HepG2 (cell line): ENCODE data around the gene OR6C6. TPM values are rescaled to one million over a fixed set of nuclear protein-coding genes. Genes with fewer than 3 reads are reported as not detected.

ENCODE experiments used
- ATAC-seq: fragments of 200-7000 bp; cut with Tn5 transposase; 3 replicates; pipeline ENCODE4 v1.9.1; 2020; ENCODE audit warnings: mild to moderate bottlenecking, moderate library complexity
- Bru-seq: library from RNA; stranded (reverse); fragments of 400-500 nt; gene quantifications from one replicate; lab custom pipeline; 2021; lab: Mats Ljungman, UMichigan
- BruChase-seq, 2 experiments: library from RNA; stranded (reverse); fragments of 400-500 nt; gene quantifications; one replicate each; lab custom pipeline; 2021; lab: Mats Ljungman, UMichigan
- BruUV-seq: library from RNA; stranded (reverse); fragments of 400-500 nt; replicated peaks from 2 replicates; lab custom pipeline; 2021; lab: Mats Ljungman, UMichigan
- CTCF ChIA-PET: fragments of 300-600 bp; formaldehyde crosslinking; extraction: SDS; loops from one replicate; lab custom pipeline; 2021; ENCODE audit warnings: low total read pairs, inconsistent platforms, low intra/inter-chr PET ratio; lab: Yijun Ruan, JAX
- POLR2A ChIA-PET: fragments of 350-600 bp; sonication (Branson Sonifier 250); formaldehyde crosslinking; loops from one replicate; lab custom pipeline; 2020; ENCODE audit warnings: antibody characterized with exemption, inconsistent platforms; lab: Yijun Ruan, JAX
- DNase-seq: peaks from one replicate; pipeline ENCODE4 v3.0.0-alpha.2; 2015; ENCODE audit warnings: low spot score
- FAIRE-seq: peaks from 3 replicates; lab custom pipeline; 2011; peaks lifted over from hg19 to GRCh38; lab: Jason Lieb, UNC
- H2AFZ ChIP-seq: one replicate; pipeline ENCODE4 v1.6.1; 2011; ENCODE audit warnings: low read length, inconsistent platforms
- H3K27ac ChIP-seq: fragments of 300-600 bp; 3 replicates; pipeline ENCODE4 v1.8.0; 2011; ENCODE audit warnings: mixed run types, mild to moderate bottlenecking, mixed read lengths, low read length, inconsistent platforms; ENCODE audit not compliant: insufficient read depth; ENCODE audit errors: extremely low read length
- H3K27me3 ChIP-seq, 2 experiments: fragments of 200-600 bp in 1 of 2; 2 replicates in 1 of 2; 3 replicates in 1 of 2; pipeline versions ENCODE4 v1.6.0 to v1.8.0; 2011; ENCODE audit warnings: low read length in 2 of 2, mild to moderate bottlenecking in 2 of 2, moderate library complexity in 2 of 2, inconsistent platforms in 1 of 2; ENCODE audit not compliant: insufficient read depth in 2 of 2, control insufficient read depth in 1 of 2
- H3K36me3 ChIP-seq, 2 experiments: fragments of 200-600 bp in 1 of 2; replicated peaks in 1 of 2; 2 replicates in 1 of 2; 3 replicates in 1 of 2; pipeline versions ENCODE4 v1.5.1 to v1.8.0; 2011; ENCODE audit warnings: low read length in 2 of 2, inconsistent platforms in 1 of 2; ENCODE audit not compliant: insufficient read depth in 2 of 2, control insufficient read depth in 1 of 2
- H3K4me1 ChIP-seq: 2 replicates; pipeline ENCODE4 v1.5.1; 2012; ENCODE audit warnings: low read length, inconsistent platforms; ENCODE audit not compliant: insufficient read depth
- H3K4me2 ChIP-seq: 2 replicates; pipeline ENCODE4 v1.6.0; 2011; ENCODE audit warnings: low read depth, low read length, inconsistent platforms
- H3K4me3 ChIP-seq, 3 experiments: fragments of 200-600 bp in 1 of 3; sonication (generic), shearing (Covaris generic) in 1 of 3; replicated peaks in 1 of 3; 2 replicates each; pipeline ENCODE4 v1.5.1; 2011 to 2016; ENCODE audit warnings: low read length in 3 of 3, inconsistent platforms in 2 of 3, low read depth in 2 of 3, mild to moderate bottlenecking in 2 of 3, control low read depth in 1 of 3, mixed read lengths in 1 of 3; ENCODE audit not compliant: insufficient read depth in 1 of 3
- H3K79me2 ChIP-seq: one replicate; pipeline ENCODE4 v1.6.1; 2011; ENCODE audit warnings: low read length, inconsistent platforms; ENCODE audit not compliant: insufficient read depth
- H3K9ac ChIP-seq: 2 replicates; pipeline ENCODE4 v1.6.0; 2011; ENCODE audit warnings: mild to moderate bottlenecking, low read depth, low read length, inconsistent platforms; ENCODE audit not compliant: insufficient read depth
- H3K9me3 ChIP-seq: 2 replicates; pipeline ENCODE4 v1.5.1; 2012; ENCODE audit warnings: mild to moderate bottlenecking, low read length
- H4K20me1 ChIP-seq: 2 replicates; pipeline ENCODE4 v1.6.0; 2011; ENCODE audit warnings: inconsistent platforms, mild to moderate bottlenecking, low read length, moderate library complexity; ENCODE audit not compliant: insufficient read depth
- NR0B2 ChIP-seq: sonication (generic); formaldehyde crosslinking; IDR thresholded peaks from 2 replicates; pipeline ENCODE4 v1.4.0; 2020; ENCODE audit warnings: mild to moderate bottlenecking, missing genetic modification reagents
- POGZ ChIP-seq: sonication (generic); formaldehyde crosslinking; IDR thresholded peaks from 2 replicates; pipeline ENCODE4 v1.4.0; 2020; ENCODE audit warnings: mild to moderate bottlenecking, missing genetic modification reagents
- ZKSCAN5 ChIP-seq: sonication (generic); formaldehyde crosslinking; IDR thresholded peaks from 2 replicates; pipeline ENCODE4 v1.5.1; 2020; ENCODE audit warnings: mild to moderate bottlenecking, missing genetic modification reagents
- ZNF790 ChIP-seq: sonication (generic); formaldehyde crosslinking; IDR thresholded peaks from 2 replicates; pipeline ENCODE4 v1.8.0; 2022; ENCODE audit warnings: missing genetic modification reagents, mild to moderate bottlenecking, borderline replicate concordance
- WGBS: methylation state at CpG from one replicate; pipeline ENCODE4 v1.1.6; 2017; ENCODE audit warnings: low lambda C conversion rate; 5-methylcytosine and 5-hydroxymethylcytosine counted together
- in situ Hi-C: cut with HindIII; loops from 2 replicates; pipeline ENCODE4 v1.10.0; 2017; ENCODE audit warnings: low pct_unique_long_range_greater_than_20kb; ENCODE audit not compliant: extremely low pct_ligation_motif_present
- intact Hi-C: fragments of 100-400 bp; cut with micrococcal nuclease; formaldehyde crosslinking; loops from one replicate; pipeline ENCODE4 v1.10.0; 2022; ENCODE audit not compliant: unreplicated experiment
- long read RNA-seq, 2 experiments: library from RNA in 1 of 2; library from polyadenylated mRNA in 1 of 2; stranded (forward) in 1 of 2; unstranded in 1 of 2; transcript quantifications; one replicate each; pipeline ENCODE4 v2.0.0, GENCODE V29; 2019 to 2022
- polyA minus RNA-seq, 3 experiments: library from RNA; depleted of rRNA, polyadenylated mRNA; stranded (reverse); fragments of >200 nt; gene quantifications; 2 replicates each; pipeline ENCODE4 v1.2.3, GENCODE V29; 2011; ENCODE audit warnings: low replicate concordance in 1 of 3
- polyA plus RNA-seq, 8 experiments: library from polyadenylated mRNA; depleted of rRNA in 3 of 8; stranded (reverse) in 7 of 8; unstranded in 1 of 8; fragments of >200 nt; fragmentation: Illumina TruSeq in 4 of 8; extraction: Trizol in 4 of 8; gene quantifications; 2 replicates each; pipeline versions ENCODE4 v1.2.1 to v1.2.3, GENCODE V29; 2011 to 2016; ENCODE audit warnings: low read depth in 4 of 8, missing spikeins in 1 of 8, mixed read lengths in 1 of 8; ENCODE audit not compliant: insufficient read depth in 1 of 8
- total RNA-seq, 5 experiments: library from RNA; depleted of rRNA; stranded (reverse); fragments of >200 nt; fragmentation: Illumina TruSeq; extraction: Trizol; gene quantifications; 2 replicates each; pipeline ENCODE4 v1.2.3, GENCODE V29; 2016; ENCODE audit warnings: low read depth in 1 of 5

Gene OR6C6
- total RNA-seq (2016; rRNA removed; fragmentation: Illumina TruSeq; extraction: Trizol) (not detected in 2 replicates), polyA plus RNA-seq (2011; rRNA removed) (not detected in 2 replicates), polyA minus RNA-seq (2011; rRNA and poly(A)+ RNA removed; ENCODE audit: low replicate concordance) (not detected in 2 replicates), Bru-seq, nascent RNA (not detected), BruChase-seq, experiment 1, labeled RNA remaining after a 6-hour chase (not detected), BruChase-seq, experiment 2, labeled RNA remaining after a 2-hour chase (not detected)
- total RNA-seq (2016; cell fraction: cytosol; rRNA removed; fragmentation: Illumina TruSeq; extraction: Trizol; ENCODE audit: low read depth), result not detected in 2 replicates
- not detected in 2 replicates for total RNA-seq (2016; cell fraction: insoluble cytoplasmic fraction; rRNA removed; fragmentation: Illumina TruSeq; extraction: Trizol)
- not detected in 2 replicates for total RNA-seq (2016; cell fraction: membrane; rRNA removed; fragmentation: Illumina TruSeq; extraction: Trizol)
- not detected in 2 replicates for total RNA-seq (2016; cell fraction: nucleus; rRNA removed; fragmentation: Illumina TruSeq; extraction: Trizol)
- polyA plus RNA-seq (2011; cell fraction: cytosol; rRNA removed), result not detected in 2 replicates
- polyA plus RNA-seq (2011; cell fraction: nucleus; rRNA removed), result not detected in 2 replicates
- polyA plus RNA-seq (2012), result not detected in 2 replicates
- not detected in 2 replicates for polyA plus RNA-seq (2016; cell fraction: cytosol; fragmentation: Illumina TruSeq; extraction: Trizol; ENCODE audit: low read depth)
- not detected in 2 replicates for polyA plus RNA-seq (2016; cell fraction: insoluble cytoplasmic fraction; fragmentation: Illumina TruSeq; extraction: Trizol; ENCODE audit: low read depth)
- polyA plus RNA-seq (2016; cell fraction: membrane; fragmentation: Illumina TruSeq; extraction: Trizol; ENCODE audit: low read depth), result not detected in 2 replicates
- polyA plus RNA-seq (2016; cell fraction: nucleus; fragmentation: Illumina TruSeq; extraction: Trizol; ENCODE audit: insufficient read depth, low read depth), result not detected in 2 replicates
- not detected in 2 replicates for polyA minus RNA-seq (2011; cell fraction: cytosol; rRNA and poly(A)+ RNA removed)
- polyA minus RNA-seq (2011; cell fraction: nucleus; rRNA and poly(A)+ RNA removed), result not detected in 2 replicates
- long read RNA-seq, experiment 1, result 0 reads
- long read RNA-seq, experiment 2, result 0 reads

GRCh38 chr12:55296469-55296868 is at the start of gene OR6C6:
OR6C6 (minus strand) TSS chr12:55296569; CDS start chr12:55295232, 1,337 bp downstream.
- ChIA-PET POLR2A (no interaction called here), CTCF (no interaction called here)
- FAIRE-seq, result no peak
- no peak for ATAC-seq
- H3K36me3 ChIP-seq, result no peaks in the 10 kb centered on the region
- H3K27me3 ChIP-seq, result no peaks in the 10 kb centered on the region
- no peak within 1 kb of the TSS for H3K27ac ChIP-seq
- H3K4me3 ChIP-seq, result no peak within 1 kb of the TSS
- no peak within 1 kb of the TSS for H3K4me2 ChIP-seq
- DNase-seq, result no peak
- 3% methylated on average over 2 of the region's 2 CpGs for WGBS
- H3K4me1 ChIP-seq, result no peaks in the 10 kb centered on the region
- H3K9me3 ChIP-seq, result no peaks in the 10 kb centered on the region
- no peaks in the 10 kb centered on the region for H3K79me2 ChIP-seq
- intact Hi-C loops, result no loop called here
- H4K20me1 ChIP-seq, result no peaks in the 10 kb centered on the region
- BruUV-seq, result no TSS peak
- H2AFZ ChIP-seq, result no peak within 1 kb of the TSS
- TF ChIP-seq ZNF790 (CRISPR knock-in tag) (no peak), NR0B2 (CRISPR knock-in tag) (no peak), ZKSCAN5 (CRISPR knock-in tag) (no peak), POGZ (no peak)
- in situ Hi-C loops, result no loop called here
- H3K9ac ChIP-seq, result no peak within 1 kb of the TSS
